ENCODE measurements around the gene RPL37.

GRCh38 chr5:40781843-40782409, 53.1 kb downstream of the RPL37 start:
- TF ChIP-seq CTCF (optimal IDR thresholded peaks at IDR 0.05 in 1 of 3, IDR thresholded peaks at IDR 0.05 in 1 of 3, conservative IDR thresholded peaks at IDR 0.05 in 1 of 3; ENCODE audit: extremely low read depth in 1 of 3, insufficient read depth in 2 of 3, low read length in 3 of 3) (no peak), EZH2 (IDR thresholded peaks at IDR 0.05; ENCODE audit: low read length) (no peak)

Data from keratinocyte (primary cell).